HCT116 (cell line): ENCODE data around the gene GCK. TPM values are rescaled to one million over a fixed set of nuclear protein-coding genes. Genes with fewer than 3 reads are reported as not detected.

Source experiments
- ATAC-seq: fragments of 200-7000 bp; cut with Tn5 transposase; 2 replicates; pipeline ENCODE4 v1.9.1; 2020; ENCODE audit warnings: mild to moderate bottlenecking, moderate library complexity
- BruUV-seq: library from RNA; stranded (reverse); fragments of 400-500 nt; replicated peaks from 2 replicates; lab custom pipeline; 2021; lab: Mats Ljungman, UMichigan
- CTCF ChIA-PET: fragments of 300-600 bp; sonication (Branson Sonifier 250); formaldehyde crosslinking; loops from one replicate; lab custom pipeline; 2021; ENCODE audit warnings: antibody characterized with exemption; lab: Charles Lee
- POLR2A ChIA-PET: fragments of 300-600, 350-600 bp; sonication (Branson Sonifier 250); formaldehyde crosslinking; loops from one replicate; lab custom pipeline; 2021; ENCODE audit warnings: antibody characterized with exemption; lab: Charles Lee
- RAD21 ChIA-PET, 2 experiments: fragments of 300-600 bp; sonication (Branson Sonifier 250); formaldehyde crosslinking; loops; one replicate each; lab custom pipeline; 2023; ENCODE audit warnings: low total read pairs in 2 of 2; ENCODE audit not compliant: uncharacterized antibody in 2 of 2, unreplicated experiment in 2 of 2, low non-redundant PET in 1 of 2; lab: Charles Lee
- DNase-seq: peaks from one replicate; pipeline ENCODE4 v3.0.0-alpha.2; 2010; ENCODE audit warnings: low read depth, low spot score
- H2AFZ ChIP-seq: fragments of 200-600 bp; shearing (Covaris generic), sonication (generic); 2 replicates; pipeline ENCODE4 v1.6.1; 2017; ENCODE audit warnings: low read depth, mixed run types, mixed read lengths, antibody characterized with exemption, low read length; ENCODE audit not compliant: poor library complexity, severe bottlenecking
- H3K27ac ChIP-seq: 2 replicates; pipeline ENCODE4 v1.5.1; 2012; ENCODE audit warnings: low read depth, low read length
- H3K27me3 ChIP-seq: fragments of 200-600 bp; sonication (generic); 2 replicates; pipeline ENCODE4 v1.6.1; 2016; ENCODE audit warnings: mixed run types, low read length, mixed read lengths; ENCODE audit not compliant: insufficient read depth
- H3K36me3 ChIP-seq, 2 experiments: fragments of 200-500 bp in 1 of 2; fragments of 200-600 bp in 1 of 2; sonication (Bioruptor generic) in 1 of 2; sonication (generic) in 1 of 2; 2 replicates each; pipeline versions ENCODE4 v1.5.1 to v1.6.1; 2014 to 2016; ENCODE audit warnings: low read length in 2 of 2, inconsistent platforms in 1 of 2, mixed read lengths in 1 of 2, mixed run types in 1 of 2; ENCODE audit not compliant: insufficient read depth in 2 of 2, control insufficient read depth in 1 of 2
- H3K4me1 ChIP-seq, 2 experiments: fragments of 200-600 bp in 1 of 2; sonication (generic) in 1 of 2; 2 replicates each; pipeline versions ENCODE4 v1.5.1 to v1.6.1; 2012 to 2017; ENCODE audit warnings: low read length in 2 of 2, inconsistent platforms in 1 of 2, mild to moderate bottlenecking in 1 of 2, mixed read lengths in 1 of 2, mixed run types in 1 of 2, moderate library complexity in 1 of 2; ENCODE audit not compliant: insufficient read depth in 2 of 2, control insufficient read depth in 1 of 2
- H3K4me2 ChIP-seq: fragments of 200-600 bp; sonication (generic); 2 replicates; pipeline ENCODE4 v1.6.1; 2017; ENCODE audit warnings: mixed run types, low read length, mixed read lengths
- H3K4me3 ChIP-seq, 2 experiments: fragments of 200-600 bp in 1 of 2; sonication (generic) in 1 of 2; replicated peaks in 1 of 2; 2 replicates each; pipeline ENCODE4 v1.5.1; 2011 to 2016; ENCODE audit warnings: low read length in 2 of 2, control low read depth in 1 of 2, low read depth in 1 of 2, mild to moderate bottlenecking in 1 of 2, mixed read lengths in 1 of 2, mixed run types in 1 of 2
- H3K79me2 ChIP-seq: fragments of 200-600 bp; sonication (generic); 2 replicates; pipeline ENCODE4 v1.6.1; 2017; ENCODE audit warnings: mild to moderate bottlenecking, mixed run types, low read length, moderate library complexity, mixed read lengths; ENCODE audit not compliant: insufficient read depth
- H3K9ac ChIP-seq: fragments of 200-600 bp; sonication (generic); 2 replicates; pipeline ENCODE4 v1.6.1; 2016; ENCODE audit warnings: low read length, mixed read lengths
- H3K9me2 ChIP-seq: fragments of 200-600 bp; sonication (generic), shearing (Covaris generic); 2 replicates; pipeline ENCODE4 v1.6.1; 2017; ENCODE audit warnings: mixed run types, mild to moderate bottlenecking, moderate library complexity; ENCODE audit not compliant: insufficient read depth
- H3K9me3 ChIP-seq, 2 experiments: fragments of 200-500 bp in 1 of 2; fragments of 200-600 bp in 1 of 2; sonication (Bioruptor generic) in 1 of 2; sonication (generic) in 1 of 2; 2 replicates each; pipeline ENCODE4 v1.6.1; 2014 to 2017; ENCODE audit warnings: low read length in 2 of 2, mixed read lengths in 2 of 2, inconsistent platforms in 1 of 2, low read depth in 1 of 2, mild to moderate bottlenecking in 1 of 2, mixed run types in 1 of 2, moderate library complexity in 1 of 2; ENCODE audit not compliant: control insufficient read depth in 1 of 2, insufficient read depth in 1 of 2
- H4K20me1 ChIP-seq: fragments of 200-600 bp; sonication (generic), shearing (Covaris generic); 2 replicates; pipeline ENCODE4 v1.6.1; 2017; ENCODE audit warnings: mixed run types, mild to moderate bottlenecking, moderate library complexity; ENCODE audit not compliant: insufficient read depth
- ATF3 ChIP-seq: IDR thresholded peaks from 2 replicates; pipeline ENCODE4 v1.6.1; 2012
- CBX3 ChIP-seq: IDR thresholded peaks from 2 replicates; pipeline ENCODE4 v1.6.1; 2012; ENCODE audit warnings: low read depth
- CEBPB ChIP-seq: IDR thresholded peaks from 2 replicates; pipeline ENCODE4 v1.6.1; 2012; ENCODE audit warnings: low read depth
- CTCF ChIP-seq, 3 experiments: fragments of 200-600 bp in 1 of 3; sonication (generic) in 1 of 3; IDR thresholded peaks in 2 of 3; conservative IDR thresholded peaks in 1 of 3; 2 replicates each; pipeline ENCODE4 v1.5.1; 2012 to 2017; ENCODE audit warnings: low read depth in 2 of 3, low read length in 2 of 3, antibody characterized with exemption in 1 of 3, borderline replicate concordance in 1 of 3, control low read depth in 1 of 3, mild to moderate bottlenecking in 1 of 3, mixed read lengths in 1 of 3, mixed run types in 1 of 3, moderate library complexity in 1 of 3; ENCODE audit not compliant: insufficient read depth in 1 of 3
- EGR1 ChIP-seq: IDR thresholded peaks from 2 replicates; pipeline ENCODE4 v1.6.1; 2012; ENCODE audit warnings: low read depth
- ELF1 ChIP-seq: IDR thresholded peaks from 2 replicates; pipeline ENCODE4 v1.6.1; 2012; ENCODE audit warnings: low read depth, borderline replicate concordance
- EZH2 ChIP-seq: fragments of 200-600 bp; sonication (generic); IDR thresholded peaks from 2 replicates; pipeline ENCODE4 v1.6.1; 2017; ENCODE audit warnings: antibody characterized with exemption, mixed run types
- EZH2phosphoT487 ChIP-seq: fragments of 200-600 bp; IDR thresholded peaks from 2 replicates; pipeline ENCODE4 v1.6.1; 2018; ENCODE audit warnings: antibody characterized with exemption, borderline replicate concordance
- JUND ChIP-seq: IDR thresholded peaks from 2 replicates; pipeline ENCODE4 v1.6.1; 2012
- MAX ChIP-seq: IDR thresholded peaks from 2 replicates; pipeline ENCODE4 v1.6.1; 2012
- RAD21 ChIP-seq: IDR thresholded peaks from 2 replicates; pipeline ENCODE4 v1.6.1; 2012; ENCODE audit warnings: low read depth, mild to moderate bottlenecking
- SIN3A ChIP-seq: IDR thresholded peaks from 2 replicates; pipeline ENCODE4 v1.6.1; 2012; ENCODE audit warnings: low read depth
- SP1 ChIP-seq: IDR thresholded peaks from 2 replicates; pipeline ENCODE4 v1.6.1; 2012; ENCODE audit warnings: low read depth
- YY1 ChIP-seq: IDR thresholded peaks from 2 replicates; pipeline ENCODE4 v1.6.1; 2011; ENCODE audit warnings: low read length, low read depth, moderate library complexity, mild to moderate bottlenecking; ENCODE audit not compliant: insufficient replicate concordance; ENCODE audit errors: extremely low read depth
- ZFX ChIP-seq: fragments of 450-650 bp; IDR thresholded peaks from 2 replicates; pipeline ENCODE4 v1.6.1; 2017
- ZNF274 ChIP-seq: fragments of 200-500 bp; sonication (Bioruptor generic); IDR thresholded peaks from 2 replicates; pipeline ENCODE4 v1.6.1; 2014; ENCODE audit warnings: mild to moderate bottlenecking, low read depth, low read length, inconsistent platforms
- intact Hi-C: fragments of 100-400 bp; cut with micrococcal nuclease; formaldehyde crosslinking; loops from 2 replicates; pipeline ENCODE4 v1.10.0; 2022
- total RNA-seq: library from RNA; stranded (reverse); gene quantifications from one replicate; pipeline ENCODE4 v1.2.1, GENCODE V29; 2021; ENCODE audit not compliant: unreplicated experiment

The GCK gene
- total RNA-seq, 1 experiment from 2014 or later: 0.34 TPM

GRCh38 chr7:44201813-44202212, 12.6 kb upstream of the GCK start:
- Histone ChIP-seq H3K4me2 (peak overlapping the region; percentile 92), H3K27ac (no peak overlapping the region), H3K9me3 (no peaks in the 10 kb centered on the region), H3K27me3 (no peaks in the 10 kb centered on the region), H3K36me3 (peaks cover 16 to 19% of the 10 kb centered on the region in 2 experiments; a peak in 3 of 4 replicates), H3K9me2 (no peaks in the 10 kb centered on the region), H3K4me3 (peak overlapping the region; percentile 95 to 98), H2AFZ (no peak overlapping the region), H3K9ac (peak overlapping the region; percentile 82), H3K79me2 (peaks cover 56% of the 10 kb centered on the region), H4K20me1 (no peaks in the 10 kb centered on the region), H3K4me1 (peaks cover 8 to 10% of the 10 kb centered on the region in 2 experiments; a peak in 2 of 4 replicates)
- ChIA-PET POLR2A (no interaction called here), CTCF (interaction anchor here (0.6 kb wide), 1 partner anchor 38 kb away, joined by 3 read pairs; no protein-coding TSS in a partner anchor), RAD21 (no interaction called here)
- ATAC-seq (no peak), DNase-seq (no peak)
- BruUV-seq: no TSS peak
- TF ChIP-seq ATF3 (no peak), SP1 (0 out of 2 replicates have a peak, but pooled peaks have one; percentile 10)
- intact Hi-C loops: no loop called here

- Histone ChIP-seq H3K4me1 (peaks cover 10 to 16% of the 10 kb centered on the region in 2 experiments; a peak in 2 of 4 replicates), H3K36me3 (peaks cover 11% of the 10 kb centered on the region in 2 experiments; a peak in 3 of 4 replicates), H3K4me3 (peak within 1 kb of the TSS; percentile 95 to 98), H2AFZ (no peak within 1 kb of the TSS), H3K9me3 (no peaks in the 10 kb centered on the region), H3K9ac (peak within 1 kb of the TSS; percentile 82), H3K79me2 (peaks cover 50% of the 10 kb centered on the region), H3K27me3 (no peaks in the 10 kb centered on the region), H3K4me2 (peak within 1 kb of the TSS; percentile 92), H3K9me2 (no peaks in the 10 kb centered on the region), H3K27ac (peak within 1 kb of the TSS; percentile 57), H4K20me1 (no peaks in the 10 kb centered on the region)
- BruUV-seq: no TSS peak
- intact Hi-C loops: loop anchor here (1.0 kb wide), 1 partner anchor 182 kb away; no protein-coding TSS in a partner anchor
- CTCF ChIA-PET: interaction anchor here (0.5 to 1.0 kb wide), 2 partner anchors 14 to 705 kb away, joined by 3 to 7 read pairs; no protein-coding TSS in a partner anchor
- RAD21 ChIA-PET: no interaction called here
- peak; percentile 97 for ATAC-seq
- peak; percentile 94 for DNase-seq
- POLR2A ChIA-PET: interaction anchor here (0.9 kb wide), 1 partner anchor 18 kb away, joined by 3 read pairs; no protein-coding TSS in a partner anchor
- TF ChIP-seq EGR1: peak; percentile 53; the same call in 1 of the 2 replicates
- peak; percentile 38 for TF ChIP-seq CBX3
- TF ChIP-seq EZH2phosphoT487: no peak
- TF ChIP-seq RAD21: no peak
- TF ChIP-seq EZH2: no peak
- no peak for TF ChIP-seq CEBPB
- no peak for TF ChIP-seq JUND
- peak; percentile 89 for TF ChIP-seq MAX
- TF ChIP-seq CTCF (IDR thresholded peaks at IDR 0.05 in 2 of 3, conservative IDR thresholded peaks at IDR 0.05 in 1 of 3; ENCODE audit: borderline replicate concordance in 1 of 3, insufficient read depth in 1 of 3, low read depth in 2 of 3, low read length in 2 of 3): peak in 2 of 3 experiments; percentile 44 to 69; a peak in 4 of 6 replicates
- peak; percentile 90 for TF ChIP-seq SIN3A
- peak; percentile 30 for TF ChIP-seq YY1
- peak; percentile 67 for TF ChIP-seq SP1
- TF ChIP-seq ZFX: peak; percentile 64
- no peak for TF ChIP-seq ATF3
- TF ChIP-seq ZNF274: no peak
- peak; percentile 87 for TF ChIP-seq ELF1
These were observed 11.6 kb upstream of the GCK start, which contains the start of gene YKT6 for GRCh38 chr7:44200699-44201461. TSS of gene YKT6 (plus strand) at chr7:44200978. CDS start at chr7:44201136, 158 bp downstream.
